HG03196 (cell line): Measurements from ENCODE around the gene GAN.
"Not testable (repeated sequence)": the region's sequence is repeated elsewhere in the genome, so short reads cannot be mapped to it uniquely, and the experiment has no call there.

Source experiments
- ATAC-seq: cut with Tn5 transposase; IDR thresholded peaks from one replicate; pipeline ENCODE4 v1.9.1; 2021; ENCODE audit not compliant: unreplicated experiment

GAN gene

DNA sequence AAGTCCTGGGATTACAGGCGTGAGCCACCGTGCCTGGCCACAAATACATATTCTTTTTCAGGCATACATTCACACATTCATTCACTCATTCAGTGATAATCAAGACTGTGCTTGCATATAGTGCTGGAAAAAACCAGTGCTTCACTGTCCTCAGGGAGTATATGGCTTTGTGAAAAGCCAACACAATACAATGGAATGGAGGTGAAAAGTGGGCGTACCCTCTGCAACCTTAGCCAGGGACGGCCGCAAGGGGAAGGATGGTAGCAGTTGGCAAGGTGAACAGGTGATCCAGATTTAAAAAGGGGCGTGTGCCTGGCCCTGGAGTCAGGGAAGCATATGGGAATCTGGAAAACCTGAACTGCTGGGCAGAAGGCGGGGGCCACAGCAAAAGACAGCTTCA, 18.1 kb upstream of the GAN start:
- no peak for ATAC-seq

DNA sequence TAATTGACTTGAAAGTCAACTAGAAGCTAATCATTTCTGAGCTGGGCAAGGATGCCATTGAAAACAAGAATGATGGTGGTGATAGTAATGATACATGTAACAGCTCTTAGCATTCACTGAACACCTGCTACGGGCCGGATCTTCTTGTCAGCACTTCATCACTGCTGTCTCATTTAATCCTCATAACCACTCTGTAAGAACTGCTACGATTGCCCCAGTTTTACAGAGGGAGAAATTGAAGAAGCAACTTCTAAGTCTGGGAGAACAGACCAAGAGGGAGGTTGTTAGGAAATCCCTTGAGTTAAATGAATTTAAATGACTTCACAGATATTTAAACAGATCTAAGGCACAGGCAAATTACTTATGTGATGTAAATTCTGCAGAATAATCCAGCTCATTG, 7.0 kb upstream of the GAN start:
- no peak for ATAC-seq

DNA sequence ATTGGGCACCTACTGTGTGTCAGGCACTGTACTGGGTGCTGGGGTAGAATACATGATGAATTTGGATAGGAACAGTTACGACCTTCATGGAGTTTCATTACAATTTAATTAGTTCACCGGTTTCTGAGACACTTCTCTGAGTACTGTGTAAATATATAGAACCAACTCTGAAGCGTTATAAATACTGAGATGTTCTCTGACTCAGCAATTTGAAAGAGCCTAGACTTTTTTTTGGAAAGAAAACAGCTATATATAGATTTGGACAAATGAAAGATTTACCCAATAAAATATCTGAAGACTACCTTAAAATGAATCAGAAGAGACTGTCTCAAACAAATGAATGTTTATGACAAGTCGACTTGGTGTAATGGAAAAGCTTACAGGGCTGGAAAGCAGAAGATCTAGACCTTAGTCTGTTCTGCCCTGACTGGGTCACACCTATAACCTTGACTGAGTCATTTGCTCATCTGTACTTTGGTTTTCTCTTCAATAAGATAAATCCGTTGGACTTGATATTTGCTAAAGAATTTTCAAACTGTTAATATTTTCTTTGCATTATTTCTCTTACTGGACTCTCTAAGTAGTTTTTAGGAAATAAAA, 4.6 kb upstream of the GAN start:
- ATAC-seq, result no peak

DNA sequence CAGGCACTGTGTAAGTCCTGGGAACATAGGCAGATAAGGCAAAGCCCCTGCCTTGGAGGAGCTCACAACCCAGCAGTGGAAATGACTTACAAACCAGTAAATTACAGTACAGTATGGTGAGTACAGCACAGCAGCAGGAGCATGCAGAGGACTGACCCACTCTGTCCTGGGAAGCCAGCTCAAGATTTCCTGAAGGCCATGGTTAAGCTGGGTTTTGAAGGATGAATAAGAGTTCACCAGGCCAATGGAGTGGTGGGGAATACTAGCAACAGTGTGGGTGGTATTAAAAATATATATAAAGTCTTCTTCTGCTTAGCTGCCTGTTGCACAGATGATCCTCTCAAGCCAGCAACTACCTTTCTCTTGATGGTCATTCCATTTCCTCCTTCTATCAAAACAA, 3.0 kb upstream of the GAN start:
- no peak for ATAC-seq

DNA sequence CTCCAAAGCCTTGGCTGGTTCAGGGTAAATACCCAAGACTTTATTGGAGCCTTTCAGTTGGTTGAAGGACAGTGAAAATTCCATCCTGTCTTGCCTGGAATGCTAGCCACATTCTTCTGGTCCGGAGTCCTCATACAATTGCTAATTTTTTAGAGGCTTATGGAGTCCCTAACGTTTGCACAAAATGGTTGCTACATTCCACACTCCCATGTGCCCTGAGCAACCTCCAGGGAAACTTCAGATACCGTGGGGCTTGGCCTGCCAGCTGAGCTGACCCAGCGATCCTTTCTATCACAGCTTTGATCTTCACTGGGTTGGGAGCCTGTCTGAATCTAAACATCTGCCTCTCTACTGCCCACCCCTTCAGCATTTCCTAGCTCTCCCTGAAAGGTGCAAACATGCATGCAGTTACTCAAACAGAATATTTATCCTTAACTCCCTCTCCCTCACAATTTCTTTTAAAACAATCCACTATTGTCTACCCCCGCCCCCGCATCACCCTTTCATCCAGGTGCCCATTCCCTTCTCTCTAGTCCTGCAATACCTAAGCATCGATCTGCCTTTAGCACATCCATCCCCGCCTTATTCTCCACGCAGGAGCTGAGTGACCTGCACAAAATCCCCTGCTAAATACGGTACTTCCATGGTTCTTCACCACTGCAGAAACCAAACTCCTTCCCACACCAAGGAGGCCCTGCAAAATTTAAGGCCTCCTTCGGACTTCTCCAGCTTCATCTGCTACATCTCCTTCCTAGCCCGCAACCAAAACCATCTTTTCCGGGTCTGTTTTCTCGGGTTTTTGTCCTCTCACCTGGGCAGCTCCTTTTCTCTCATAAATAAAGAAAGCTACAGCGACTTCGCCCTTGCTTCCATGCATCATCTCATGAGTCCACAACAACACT, 810 bp upstream of the GAN start:
- ATAC-seq, result no peak

DNA sequence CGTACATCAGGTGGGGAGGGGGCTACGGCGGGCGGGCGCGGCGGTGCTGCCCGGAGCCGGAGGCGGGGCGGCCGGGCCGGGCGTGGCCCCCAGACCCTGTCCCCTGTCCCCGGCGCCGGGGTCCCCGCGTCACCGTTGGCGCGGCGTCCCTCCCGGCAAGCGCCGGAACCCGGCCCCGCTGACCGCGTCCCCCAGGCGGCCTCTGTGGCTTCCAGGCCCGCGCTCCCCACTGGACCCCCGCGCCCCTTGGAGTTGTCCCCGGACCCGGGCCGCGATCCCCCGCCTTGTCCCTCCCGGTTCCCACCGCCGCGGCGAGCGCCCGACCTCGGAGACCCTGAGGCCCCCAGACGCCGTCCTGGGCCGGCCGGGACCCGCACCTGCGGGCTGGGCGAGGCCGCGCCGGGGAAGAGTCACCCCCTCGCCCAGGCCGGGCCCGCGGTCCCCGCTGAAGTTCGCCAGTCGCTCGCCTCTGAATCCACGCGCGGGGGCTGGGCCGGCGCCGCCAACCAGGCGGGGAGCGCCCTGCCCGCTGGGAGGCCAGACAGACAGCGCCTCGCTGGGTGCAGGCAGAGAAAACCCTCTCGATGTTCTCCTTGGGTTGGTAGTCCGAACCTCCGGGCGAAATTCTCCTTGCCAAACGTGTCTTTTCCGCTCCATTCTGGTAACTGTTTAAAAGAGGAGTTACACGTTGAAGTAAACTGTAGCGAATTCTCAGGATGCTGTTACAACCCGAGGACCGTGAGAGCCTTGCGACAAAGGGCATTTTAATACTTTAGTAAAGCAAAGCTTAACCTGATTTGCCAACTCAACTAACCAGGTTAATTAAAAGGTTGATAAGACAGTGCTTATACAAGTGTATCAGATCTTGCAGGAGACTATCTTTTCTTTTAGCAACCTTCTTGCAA, 761 bp downstream of the GAN start:
- ATAC-seq, result peak; percentile 34

DNA sequence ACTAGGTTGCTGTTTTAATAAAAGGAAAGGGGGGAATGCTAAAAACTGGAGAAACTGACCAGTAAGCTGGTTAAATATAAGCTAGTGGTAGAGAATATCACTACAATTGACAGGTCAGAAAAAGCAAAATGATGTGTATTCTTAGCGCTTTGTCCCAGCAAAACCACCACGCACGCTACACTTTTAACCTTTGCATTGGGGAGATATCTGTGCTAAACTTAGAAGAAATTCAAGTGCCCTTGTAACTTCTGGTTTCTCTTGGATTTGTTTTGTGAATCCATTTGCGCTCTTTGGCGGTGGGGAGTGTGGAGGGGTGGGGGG, 1.4 kb downstream of the GAN start:
- ATAC-seq, result no peak

DNA sequence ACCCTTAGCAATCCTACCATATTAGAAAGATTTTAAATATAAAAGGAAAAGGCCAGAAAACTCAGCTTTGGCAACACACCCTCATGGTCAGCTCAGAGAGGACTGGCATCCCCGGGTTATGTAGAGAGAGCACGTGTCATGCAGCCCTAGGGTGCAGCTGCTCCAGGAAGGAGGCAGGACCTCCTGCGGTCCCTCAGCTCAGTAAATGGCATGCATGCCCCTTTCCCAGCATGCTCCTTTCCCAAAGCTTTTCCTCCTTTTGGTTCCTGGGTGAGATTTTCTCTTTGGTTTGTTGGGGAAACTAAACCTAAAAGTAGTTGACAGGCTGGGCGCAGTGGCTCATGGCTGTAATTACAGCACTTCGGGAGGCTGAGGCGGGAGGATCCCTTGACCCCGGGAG, 3.9 kb downstream of the GAN start:
- ATAC-seq, result no peak

DNA sequence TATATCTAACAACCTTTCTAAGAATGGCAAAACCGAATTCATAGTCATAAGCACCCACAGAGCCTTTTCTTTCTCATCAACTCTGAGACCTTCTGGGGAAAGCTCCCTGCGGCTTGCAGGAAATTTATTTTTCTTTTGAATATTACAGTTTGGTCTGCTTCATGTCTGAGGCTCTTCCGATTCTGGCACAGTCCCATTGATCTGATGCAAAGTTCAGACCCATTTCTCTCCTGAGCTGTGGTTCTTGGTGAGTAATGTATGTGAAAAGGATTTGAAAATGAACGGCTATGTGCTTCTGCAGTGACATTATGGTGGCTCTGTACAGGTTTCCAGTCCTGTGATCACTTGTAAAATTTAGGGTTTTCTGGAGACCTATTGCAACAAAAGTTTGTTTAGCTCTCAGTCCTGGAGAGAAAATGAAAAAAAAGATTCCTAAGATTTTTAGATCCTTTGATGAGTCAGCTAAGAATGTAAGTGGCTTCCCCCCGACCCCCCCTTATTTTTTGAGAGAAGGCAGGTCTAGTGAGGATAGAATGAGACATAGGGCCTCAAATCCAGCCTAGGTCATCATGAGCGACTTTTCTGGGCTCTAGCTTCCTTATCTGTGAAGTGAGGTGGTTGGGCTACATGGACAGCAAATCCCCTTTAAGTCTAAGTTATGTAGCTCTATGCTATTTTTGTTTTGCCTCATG, 4.6 kb downstream of the GAN start:
- no peak for ATAC-seq

DNA sequence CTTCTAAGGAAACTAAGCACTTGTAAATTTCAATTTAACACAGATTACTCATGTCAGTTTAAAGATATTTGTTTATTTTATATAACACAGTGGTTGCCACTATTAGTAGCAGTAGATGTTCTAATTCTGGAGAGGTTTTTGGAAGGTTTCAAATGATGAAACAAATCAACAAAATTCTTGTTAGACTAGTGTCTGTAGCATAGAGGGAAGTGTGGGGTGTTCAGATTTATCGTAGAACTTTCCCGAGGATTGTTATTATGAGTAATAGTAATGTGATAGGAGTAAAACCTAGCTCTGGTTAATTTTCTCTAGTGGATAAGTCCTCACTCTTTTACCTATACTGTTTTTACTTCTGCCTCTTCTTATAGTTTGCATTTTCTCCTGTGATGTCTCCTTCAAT, 6.3 kb downstream of the GAN start:
- no peak for ATAC-seq

DNA sequence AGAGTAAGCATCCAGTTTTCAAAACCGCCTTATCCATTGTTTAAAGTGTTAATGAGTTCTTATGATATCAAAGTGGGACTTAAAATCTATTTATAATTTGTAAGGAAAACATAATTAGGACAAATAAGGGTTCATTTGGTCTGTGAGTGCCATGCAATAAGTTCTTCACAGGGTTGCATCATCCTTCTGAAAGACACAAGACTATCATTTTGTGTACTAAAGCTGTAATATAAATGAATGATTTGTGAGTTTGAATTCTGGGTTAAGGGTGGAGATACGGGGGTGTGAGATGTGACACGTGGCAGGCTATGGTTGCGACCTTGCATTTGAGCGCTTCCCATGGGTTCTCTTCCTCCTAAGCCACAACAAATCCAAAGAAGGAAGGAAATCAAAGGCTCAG, 6.8 kb downstream of the GAN start:
- ATAC-seq, result no peak

DNA sequence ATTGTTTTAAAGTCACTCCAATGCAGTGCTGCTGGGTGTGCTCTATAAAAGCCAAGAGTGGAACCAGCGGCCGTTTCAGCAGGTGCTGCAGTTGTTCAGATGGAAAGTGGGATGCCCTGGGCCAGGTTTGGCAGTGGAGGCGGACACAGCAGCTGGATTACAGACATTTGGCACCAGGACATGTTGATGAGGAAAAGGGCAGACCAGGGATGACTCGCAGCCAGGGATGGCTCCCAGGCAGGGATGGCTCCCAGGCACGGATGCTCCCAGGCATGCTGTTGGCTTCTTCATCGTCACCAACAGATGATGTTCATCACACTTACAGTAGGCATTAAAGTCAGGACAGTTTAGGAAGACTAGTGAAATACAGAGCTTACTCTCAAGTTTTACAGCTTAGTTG, 10.0 kb downstream of the GAN start:
- no peak for ATAC-seq

DNA sequence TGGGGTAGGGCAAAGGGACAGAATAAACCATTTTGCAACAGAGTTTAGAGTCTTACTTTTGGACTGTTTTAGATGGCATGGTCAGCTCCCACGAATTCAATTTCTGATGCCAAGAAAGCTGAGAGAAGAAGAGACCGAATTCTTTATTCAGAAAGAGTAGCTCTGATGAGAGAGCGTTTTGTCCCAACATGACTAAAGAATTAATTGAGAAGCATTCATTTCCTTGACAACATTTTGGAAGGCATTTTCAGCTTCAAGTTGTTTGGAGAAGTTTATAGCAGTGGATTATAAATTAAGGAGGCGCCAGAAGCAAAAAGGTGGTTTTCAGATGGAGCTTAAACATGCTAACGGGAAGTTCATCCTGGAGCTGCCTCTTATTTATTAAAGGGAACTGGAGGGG, 12.2 kb downstream of the GAN start:
- ATAC-seq, result no peak

DNA sequence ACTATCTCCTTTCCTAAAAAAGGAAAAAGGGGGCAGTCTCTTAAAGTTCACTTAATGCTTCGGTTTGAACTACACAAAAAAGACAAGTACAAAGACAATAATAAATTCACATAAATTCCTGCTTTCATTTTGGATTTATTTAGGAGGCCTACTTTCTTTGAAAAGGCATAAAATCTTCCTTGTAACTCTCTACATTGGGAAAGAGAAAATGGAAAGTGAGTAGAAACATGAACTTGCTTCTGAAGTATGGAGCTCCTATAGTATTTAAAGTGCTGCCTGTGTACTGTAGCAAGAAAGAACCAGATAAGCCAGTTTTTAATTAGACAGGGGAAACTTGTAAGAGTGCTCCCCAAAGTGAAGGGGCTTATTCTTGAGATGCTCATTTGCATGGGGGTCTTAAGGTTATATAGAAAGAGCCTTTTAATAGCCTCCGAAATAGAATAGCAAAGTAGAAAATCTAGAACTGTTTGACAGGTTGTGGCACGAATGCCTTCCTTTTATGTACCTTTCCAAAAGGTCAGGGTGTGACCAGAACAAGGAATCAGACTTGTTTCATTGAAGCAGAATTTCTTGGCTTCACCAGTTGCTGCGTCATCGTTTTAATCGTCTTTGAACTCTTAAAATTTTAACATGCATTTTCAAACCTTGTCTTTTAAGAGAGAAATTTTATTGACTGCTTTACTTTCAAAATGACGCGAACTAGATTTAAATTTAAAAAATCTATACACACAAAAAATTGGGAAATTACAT, 12.9 kb downstream of the GAN start:
- no peak for ATAC-seq

DNA sequence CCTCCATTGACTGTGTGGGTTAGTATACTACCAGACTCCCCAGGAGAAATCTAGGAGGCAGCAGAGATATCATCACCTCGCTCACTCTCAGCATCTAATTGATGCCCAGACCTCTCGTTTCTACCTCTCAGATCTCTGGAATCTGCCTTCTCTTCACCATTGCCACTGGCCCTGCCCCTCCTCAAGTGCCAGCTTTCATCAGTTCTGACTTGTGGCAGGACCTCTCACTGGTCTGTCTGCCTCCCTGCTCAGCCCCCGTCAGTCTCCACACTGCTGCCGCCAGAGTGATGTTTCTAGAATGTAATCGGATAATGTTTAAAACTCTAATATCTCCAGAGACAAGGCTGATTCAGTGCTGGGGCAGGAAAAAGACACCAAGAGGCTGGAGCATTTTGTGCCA, 15.2 kb downstream of the GAN start:
- no peak for ATAC-seq

DNA sequence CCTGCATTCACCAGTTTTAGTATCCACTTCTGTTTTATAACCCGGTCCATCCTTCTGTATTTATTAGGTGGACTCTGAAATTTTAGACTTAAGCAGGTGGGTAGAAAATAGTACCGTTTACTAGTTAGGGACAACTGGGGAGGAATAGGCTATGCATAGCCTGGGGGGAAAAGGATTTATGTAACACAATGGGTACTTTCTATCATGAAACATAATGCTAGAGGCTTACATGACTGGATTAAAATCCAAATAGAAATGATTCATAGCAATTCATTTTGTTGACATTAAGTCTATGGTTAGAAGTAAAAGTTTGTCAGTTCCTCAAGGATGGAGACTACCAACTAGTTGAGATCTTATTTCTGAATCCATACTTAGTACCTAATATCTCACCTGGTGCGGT, 18.6 kb downstream of the GAN start:
- ATAC-seq, result no peak

DNA sequence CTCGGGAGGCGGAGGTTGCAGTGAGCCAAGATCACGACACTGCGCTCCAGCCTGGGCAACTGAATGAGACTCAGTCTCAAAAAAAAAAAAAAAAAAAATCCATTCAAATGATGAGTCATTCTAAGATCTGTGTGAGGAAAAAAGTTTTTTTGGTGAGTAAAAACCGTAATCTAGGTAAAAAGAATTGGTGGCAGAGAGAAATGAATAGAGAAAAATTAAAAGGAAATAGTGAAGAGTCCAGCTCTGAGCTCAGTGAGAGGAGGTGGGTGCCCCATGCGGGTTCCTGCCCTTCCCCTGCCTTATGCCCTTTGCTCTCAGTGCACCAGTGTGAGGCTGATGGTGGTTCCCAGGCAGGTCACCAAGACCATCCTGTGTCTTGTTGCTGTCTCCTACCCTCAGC, 20.9 kb downstream of the GAN start:
- ATAC-seq, result no peak

DNA sequence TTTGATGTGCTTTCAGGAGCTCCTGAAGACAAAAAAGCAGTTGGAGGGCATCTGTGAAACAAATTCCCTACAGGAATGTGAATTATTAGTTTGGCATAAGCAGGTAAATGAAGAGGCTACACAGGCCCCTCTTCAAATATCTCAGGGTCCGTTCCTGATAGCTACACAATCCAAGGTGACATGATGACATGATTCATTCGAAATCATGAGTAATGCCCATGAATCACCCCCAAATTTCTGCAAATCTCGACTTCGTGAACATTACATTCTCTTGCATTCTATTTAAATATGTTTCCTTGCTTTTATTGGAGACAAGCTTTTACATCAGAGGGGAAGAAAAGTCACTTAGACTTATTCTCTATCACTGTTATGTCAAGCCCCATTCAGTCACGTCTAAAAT, 22.3 kb downstream of the GAN start:
- ATAC-seq, result no peak

DNA sequence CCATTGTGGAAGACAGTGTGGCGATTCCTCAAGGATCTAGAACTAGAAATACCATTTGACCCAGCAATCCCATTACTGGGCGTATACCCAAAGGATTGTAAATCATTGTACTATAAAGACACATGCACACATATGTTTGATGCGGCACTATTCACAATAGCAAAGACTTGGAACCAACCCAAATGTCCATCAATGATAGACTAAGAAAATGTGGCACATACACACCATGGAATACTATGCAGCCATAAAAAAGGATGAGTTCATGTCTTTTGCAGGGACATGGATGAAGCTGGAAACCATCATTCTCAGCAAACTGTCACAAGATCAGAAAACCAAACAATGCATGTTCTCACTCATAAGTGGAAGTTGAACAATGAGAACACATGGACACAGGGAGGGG, 30.4 kb downstream of the GAN start:
- not testable (repeated sequence) for ATAC-seq

DNA sequence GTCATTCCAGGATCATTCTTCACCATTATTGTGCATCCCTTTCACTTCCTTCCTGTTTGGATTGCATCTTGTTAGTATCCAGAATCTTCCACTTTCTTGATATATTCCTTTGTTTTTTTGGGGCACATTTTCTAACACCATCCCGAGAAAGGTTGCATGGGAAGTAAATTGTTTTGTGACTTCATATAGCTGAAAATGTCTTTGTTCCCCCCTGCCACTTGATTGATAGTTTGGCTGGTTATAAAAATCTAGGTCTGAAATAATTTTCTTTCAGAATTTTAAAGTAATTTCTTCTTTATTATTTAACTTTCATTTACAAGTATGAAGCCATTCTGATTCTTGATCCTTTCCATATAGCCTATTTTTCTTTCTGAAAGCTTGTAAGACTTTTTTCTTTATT, 32.7 kb downstream of the GAN start:
- ATAC-seq, result no peak
